GM12801 (cell line): ENCODE results near the gene S100P.

Source experiments
- TF ChIP-seq, protein P1 (sequence below): IDR thresholded peaks from one replicate; pipeline ENCODE4 v1.5.1; 2011; ENCODE audit warnings: control low read depth; ENCODE audit not compliant: insufficient read length; ENCODE audit errors: extremely low read depth

The S100P gene

GRCh38 chr4:6716958-6717655 lies 23.4 kb downstream of the S100P start:
- TF ChIP-seq, protein P1, sequence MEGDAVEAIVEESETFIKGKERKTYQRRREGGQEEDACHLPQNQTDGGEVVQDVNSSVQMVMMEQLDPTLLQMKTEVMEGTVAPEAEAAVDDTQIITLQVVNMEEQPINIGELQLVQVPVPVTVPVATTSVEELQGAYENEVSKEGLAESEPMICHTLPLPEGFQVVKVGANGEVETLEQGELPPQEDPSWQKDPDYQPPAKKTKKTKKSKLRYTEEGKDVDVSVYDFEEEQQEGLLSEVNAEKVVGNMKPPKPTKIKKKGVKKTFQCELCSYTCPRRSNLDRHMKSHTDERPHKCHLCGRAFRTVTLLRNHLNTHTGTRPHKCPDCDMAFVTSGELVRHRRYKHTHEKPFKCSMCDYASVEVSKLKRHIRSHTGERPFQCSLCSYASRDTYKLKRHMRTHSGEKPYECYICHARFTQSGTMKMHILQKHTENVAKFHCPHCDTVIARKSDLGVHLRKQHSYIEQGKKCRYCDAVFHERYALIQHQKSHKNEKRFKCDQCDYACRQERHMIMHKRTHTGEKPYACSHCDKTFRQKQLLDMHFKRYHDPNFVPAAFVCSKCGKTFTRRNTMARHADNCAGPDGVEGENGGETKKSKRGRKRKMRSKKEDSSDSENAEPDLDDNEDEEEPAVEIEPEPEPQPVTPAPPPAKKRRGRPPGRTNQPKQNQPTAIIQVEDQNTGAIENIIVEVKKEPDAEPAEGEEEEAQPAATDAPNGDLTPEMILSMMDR, result no peak

DNA sequence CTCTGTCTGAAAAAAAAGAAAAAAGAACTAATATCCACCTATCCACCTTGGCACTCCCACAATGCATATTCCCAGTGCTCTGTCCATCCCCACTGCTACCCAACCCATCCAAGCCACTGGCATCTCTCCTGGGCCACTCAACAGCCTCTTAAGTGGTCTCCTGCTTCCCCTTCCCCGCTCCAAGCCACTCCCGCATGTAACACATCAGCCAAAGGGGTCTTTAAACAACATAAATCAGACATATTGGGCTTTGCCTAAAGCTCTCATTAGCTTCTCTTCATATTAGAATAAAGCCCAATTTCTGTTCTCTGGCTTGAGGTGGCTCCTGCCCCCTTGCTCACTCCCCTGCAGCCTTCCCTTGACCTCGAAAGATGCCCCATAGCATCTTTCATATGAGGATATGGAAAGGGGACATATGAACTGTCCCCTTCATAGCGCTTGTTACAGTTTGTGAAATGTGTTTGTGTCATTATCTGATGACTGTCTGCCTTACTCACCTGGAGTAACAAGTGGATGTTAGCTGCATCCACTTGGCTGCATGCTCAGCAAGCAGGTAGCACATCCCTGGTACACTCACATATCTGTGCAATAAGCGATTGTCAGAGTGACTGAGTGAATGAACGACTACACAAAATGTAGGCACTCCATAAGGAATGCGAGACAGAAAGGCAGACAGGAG lies 25.4 kb downstream of the S100P start:
- TF ChIP-seq, protein P1, result no peak

DNA sequence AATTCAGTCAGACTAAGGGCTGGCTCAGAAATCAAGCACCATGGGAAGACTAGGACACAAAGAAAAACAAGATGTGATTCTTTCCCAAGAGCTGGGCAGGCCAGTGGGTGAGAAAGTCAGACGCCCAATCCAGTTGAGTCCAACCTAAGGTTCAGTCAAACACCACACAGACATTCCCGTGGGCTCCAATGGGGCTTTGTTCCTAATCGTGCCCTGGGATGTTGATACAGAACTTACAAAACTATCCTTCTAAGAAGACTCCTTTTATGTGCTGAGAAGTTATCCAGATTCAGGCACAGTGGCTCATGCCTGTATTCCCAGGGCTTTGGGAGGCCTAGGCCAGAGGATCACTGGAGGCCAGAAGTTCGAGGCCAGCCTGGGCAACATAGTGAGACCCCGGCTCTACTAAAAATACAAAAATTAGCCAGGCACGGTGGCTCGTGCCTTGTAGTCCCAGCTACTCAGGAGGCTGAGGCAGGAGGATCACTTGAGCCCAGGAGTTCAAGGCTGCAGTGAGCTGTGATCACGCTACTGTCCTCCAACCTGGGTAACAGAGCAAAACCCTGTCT lies 26.0 kb downstream of the S100P start:
- TF ChIP-seq, protein P1, result no peak

GRCh38 chr4:6720202-6720699 lies 26.6 kb downstream of the S100P start:
- TF ChIP-seq, protein P1, result no peak

DNA sequence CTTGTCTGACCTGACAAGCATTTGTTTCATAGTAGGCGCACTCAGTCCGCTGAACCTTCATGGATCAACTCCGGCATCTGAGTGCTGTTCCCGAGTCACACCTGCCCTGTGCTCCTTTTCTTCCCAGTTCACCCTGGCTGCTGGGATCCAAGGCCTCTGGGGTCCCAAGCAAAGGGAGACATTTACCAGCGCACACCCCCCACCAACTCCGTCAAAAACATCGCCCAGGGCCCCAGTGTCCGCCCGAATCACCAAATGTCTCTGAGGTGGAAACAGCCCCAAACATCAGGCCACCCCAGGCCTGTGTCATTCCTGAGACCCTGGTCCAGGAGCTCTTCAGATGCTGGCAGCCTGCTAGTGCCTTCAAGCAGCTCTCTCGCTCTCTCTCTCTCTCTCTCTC lies 27.4 kb downstream of the S100P start:
- TF ChIP-seq, protein P1, result no peak

DNA sequence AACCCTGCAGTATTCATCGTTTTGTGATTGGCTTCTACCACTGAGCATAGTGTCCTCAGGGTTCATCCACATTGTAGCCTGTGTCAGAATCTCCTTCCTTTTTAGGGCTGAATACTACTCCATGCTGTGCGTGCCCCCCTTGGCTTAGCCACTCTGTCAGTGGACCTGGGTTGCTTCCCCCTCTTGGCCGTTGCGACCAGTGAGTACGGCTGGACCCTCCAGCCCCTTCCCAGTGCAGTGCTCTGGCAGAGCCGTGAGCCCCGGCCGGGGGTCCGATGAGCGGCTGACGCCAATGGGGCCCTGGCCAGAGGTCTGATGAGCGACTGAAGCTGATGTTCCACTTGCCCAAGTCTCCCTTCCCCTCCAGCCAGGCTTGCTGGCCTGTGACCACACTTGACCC lies 29.2 kb downstream of the S100P start:
- TF ChIP-seq, protein P1, result no peak

- TF ChIP-seq, protein P1, result no peak
Observed at GRCh38 chr4:6723851-6724250, 30.2 kb downstream of the S100P start.
